ENCODE results near the gene COL3A1. TPM values are rescaled to one million over a fixed set of nuclear protein-coding genes. Genes with fewer than 3 reads are reported as not detected.

The COL3A1 gene
- total and polyA plus RNA-seq, 4 donors = 45.3 to 2,500 (median 369) TPM

- H3K36me3 ChIP-seq (ENCODE audit: control insufficient read depth in 4 of 4, insufficient read depth in 4 of 4, low read length in 4 of 4) = no peaks in the 10 kb centered on the region
- no peak overlapping the region for H3K27ac ChIP-seq (ENCODE audit: low read depth in 1 of 2, low read length in 1 of 2)
- peak overlapping the region in 1 of 2 donors; percentile 34 for H3K9ac ChIP-seq (ENCODE audit: insufficient read depth in 1 of 2, low read length in 2 of 2)
- no peak for TF ChIP-seq CTCF (IDR thresholded peaks at IDR 0.05; ENCODE audit: control extremely low read depth, extremely low read depth)
- DNase-seq (peak in 2 of 3 donors; percentile 56 to 58), ATAC-seq (ENCODE audit: insufficient read depth, low FRiP score) (no peak)
- no peak overlapping the region for H3K4me3 ChIP-seq
- H3K27me3 ChIP-seq (ENCODE audit: control insufficient read depth in 3 of 3, insufficient read depth in 3 of 3, low read length in 2 of 3) = no peaks in the 10 kb centered on the region
- H3K9me3 ChIP-seq (ENCODE audit: control insufficient read depth in 4 of 4, insufficient read depth in 3 of 4, low read length in 3 of 4) = no peaks in the 10 kb centered on the region
- peaks cover 0 to 34% (median 0%) of the 10 kb centered on the region in 5 donors for H3K4me1 ChIP-seq (ENCODE audit: control insufficient read depth in 5 of 5, insufficient read depth in 5 of 5, low read length in 5 of 5)
- WGBS, 2 donors = 68 to 85% methylated on average over 2 of the region's 2 CpGs
Observed at GRCh38 chr2:188969651-188970050, 4.5 kb upstream of the COL3A1 start.

GRCh38 chr2:188970211-188970610 is 4.0 kb upstream of the COL3A1 start:
- H3K4me1 ChIP-seq (ENCODE audit: control insufficient read depth in 5 of 5, insufficient read depth in 5 of 5, low read length in 5 of 5) = peaks cover 0 to 34% (median 0%) of the 10 kb centered on the region in 5 donors
- H3K36me3 ChIP-seq (ENCODE audit: control insufficient read depth in 4 of 4, insufficient read depth in 4 of 4, low read length in 4 of 4) = no peaks in the 10 kb centered on the region
- no peaks in the 10 kb centered on the region for H3K27me3 ChIP-seq (ENCODE audit: control insufficient read depth in 3 of 3, insufficient read depth in 3 of 3, low read length in 2 of 3)
- H3K27ac ChIP-seq (ENCODE audit: low read depth in 1 of 2, low read length in 1 of 2) = no peak overlapping the region
- no peak for ATAC-seq (ENCODE audit: insufficient read depth, low FRiP score)
- no peak overlapping the region for H3K4me3 ChIP-seq
- DNase-seq = peak in 1 of 3 donors; percentile 60
- no peak for TF ChIP-seq CTCF (IDR thresholded peaks at IDR 0.05; ENCODE audit: control extremely low read depth, extremely low read depth)
- 63 to 89% methylated on average over 1 of the region's 1 CpG for WGBS, 2 donors
- no peaks in the 10 kb centered on the region for H3K9me3 ChIP-seq (ENCODE audit: control insufficient read depth in 4 of 4, insufficient read depth in 3 of 4, low read length in 3 of 4)
- no peak overlapping the region for H3K9ac ChIP-seq (ENCODE audit: insufficient read depth in 1 of 2, low read length in 2 of 2)

- no peak for ATAC-seq (ENCODE audit: insufficient read depth, low FRiP score)
- Histone ChIP-seq H3K27me3 (ENCODE audit: control insufficient read depth in 3 of 3, insufficient read depth in 3 of 3, low read length in 2 of 3) (no peaks in the 10 kb centered on the region), H3K4me3 (no peak overlapping the region), H3K4me1 (ENCODE audit: control insufficient read depth in 5 of 5, insufficient read depth in 5 of 5, low read length in 5 of 5) (peaks cover 0 to 26% (median 0%) of the 10 kb centered on the region in 5 donors), H3K9me3 (ENCODE audit: control insufficient read depth in 4 of 4, insufficient read depth in 3 of 4, low read length in 3 of 4) (no peaks in the 10 kb centered on the region), H3K9ac (ENCODE audit: insufficient read depth in 1 of 2, low read length in 2 of 2) (no peak overlapping the region), H3K27ac (ENCODE audit: low read depth in 1 of 2, low read length in 1 of 2) (no peak overlapping the region), H3K36me3 (ENCODE audit: control insufficient read depth in 4 of 4, insufficient read depth in 4 of 4, low read length in 4 of 4) (no peaks in the 10 kb centered on the region)
- peak in 2 of 3 donors; percentile 23 to 39 for DNase-seq
- WGBS, 2 donors = 81 to 84% methylated on average over 1 of the region's 1 CpG
- no peak for TF ChIP-seq CTCF (IDR thresholded peaks at IDR 0.05; ENCODE audit: control extremely low read depth, extremely low read depth)
Observed at GRCh38 chr2:188971432-188971861, 2.7 kb upstream of the COL3A1 start.

- Histone ChIP-seq H3K9ac (ENCODE audit: insufficient read depth in 1 of 2, low read length in 2 of 2) (peak overlapping the region in 1 of 2 donors; percentile 97), H3K9me3 (ENCODE audit: control insufficient read depth in 4 of 4, insufficient read depth in 3 of 4, low read length in 3 of 4) (no peaks in the 10 kb centered on the region), H3K4me3 (no peak overlapping the region), H3K36me3 (ENCODE audit: control insufficient read depth in 4 of 4, insufficient read depth in 4 of 4, low read length in 4 of 4) (peaks cover 0 to 2% (median 0%) of the 10 kb centered on the region in 4 donors), H3K27me3 (ENCODE audit: control insufficient read depth in 3 of 3, insufficient read depth in 3 of 3, low read length in 2 of 3) (no peaks in the 10 kb centered on the region), H3K4me1 (ENCODE audit: control insufficient read depth in 5 of 5, insufficient read depth in 5 of 5, low read length in 5 of 5) (peaks cover 0 to 39% (median 0%) of the 10 kb centered on the region in 5 donors), H3K27ac (ENCODE audit: low read depth in 1 of 2, low read length in 1 of 2) (peak overlapping the region in 1 of 2 donors; percentile 6)
- TF ChIP-seq CTCF (IDR thresholded peaks at IDR 0.05; ENCODE audit: control extremely low read depth, extremely low read depth) = no peak
- no peak for ATAC-seq (ENCODE audit: insufficient read depth, low FRiP score)
- 72 to 82% methylated on average over 3 of the region's 3 CpGs for WGBS, 2 donors
- DNase-seq = peak in 1 of 3 donors; percentile 65
Observed at GRCh38 chr2:188973641-188974040, 532 bp upstream of the COL3A1 start.

Measured in lung (tissue), 12 donors.